Muscle of arm (tissue), 12 donors: ENCODE results near the gene MGAT5B. TPM values are rescaled to one million over a fixed set of nuclear protein-coding genes. Genes with fewer than 3 reads are reported as not detected.

Experiments used
- polyA plus RNA-seq, 12 donors: library from polyadenylated mRNA; unstranded; fragments of 120-200 nt; gene quantifications; one replicate each; pipeline ENCODE4 v1.2.1, GENCODE V29; 2013; ENCODE audit not compliant: insufficient read length in 12 of 12

MGAT5B gene
- polyA plus RNA-seq, 12 donors: 0.48 to 1.5 (median 0.71) TPM; not detected in 2

Other genes starting within 250 kb of the MGAT5B start
- gene ST6GALNAC1, start 224.6 kb upstream of the MGAT5B start, polyA plus RNA-seq: 10 to 100 TPM in 1 of 12 donors, 1 to 10 TPM in 2, under 1 TPM in 8, not detected in 1; 0.34 to 53.1 (median 0.54) TPM
- gene MXRA7, start 157.4 kb upstream of the MGAT5B start, polyA plus RNA-seq: 100 to 1,000 TPM in 9 of 12 donors, 10 to 100 TPM in 2, not detected in 1; 85.9 to 203 (median 140) TPM
- gene JMJD6, start 141.8 kb upstream of the MGAT5B start, polyA plus RNA-seq: 10 to 100 TPM in 11 of 12 donors, not detected in 1; 19.7 to 33.7 (median 21.5) TPM
- gene METTL23, start 141.6 kb upstream of the MGAT5B start, polyA plus RNA-seq: 10 to 100 TPM in 11 of 12 donors, not detected in 1; 11.9 to 28.1 (median 21.1) TPM
- gene SRSF2, start 131.1 kb upstream of the MGAT5B start, polyA plus RNA-seq: 100 to 1,000 TPM; 169 to 490 (median 233) TPM
- gene MFSD11, start 130.3 kb upstream of the MGAT5B start, polyA plus RNA-seq: 10 to 100 TPM in 11 of 12 donors, not detected in 1; 18.5 to 50.7 (median 38.0) TPM